ENCODE measurements around the gene PAOX.

DNA sequence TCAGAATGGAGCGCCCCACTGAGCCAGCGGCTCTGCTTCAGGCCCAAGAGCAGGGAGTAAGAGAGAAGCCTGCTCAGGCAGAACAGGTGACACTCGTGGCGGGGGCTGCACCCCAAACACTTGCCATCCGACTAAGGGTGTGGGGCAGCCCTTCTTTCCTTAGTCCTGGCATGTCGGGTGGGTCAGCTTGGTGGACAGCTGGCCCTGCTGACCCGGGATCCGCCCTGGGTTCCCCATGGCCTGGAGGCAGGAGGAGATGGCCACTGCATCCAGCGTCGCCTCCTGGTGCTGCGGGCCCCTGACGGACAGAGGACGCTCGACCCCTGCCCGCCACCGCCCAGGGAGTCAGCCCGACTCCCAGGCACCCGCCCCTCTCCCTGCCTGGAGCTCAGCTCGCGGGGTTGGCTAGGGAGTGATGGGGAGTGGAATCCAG is 1.2 kb upstream of the PAOX start:
- TF ChIP-seq, protein P1, sequence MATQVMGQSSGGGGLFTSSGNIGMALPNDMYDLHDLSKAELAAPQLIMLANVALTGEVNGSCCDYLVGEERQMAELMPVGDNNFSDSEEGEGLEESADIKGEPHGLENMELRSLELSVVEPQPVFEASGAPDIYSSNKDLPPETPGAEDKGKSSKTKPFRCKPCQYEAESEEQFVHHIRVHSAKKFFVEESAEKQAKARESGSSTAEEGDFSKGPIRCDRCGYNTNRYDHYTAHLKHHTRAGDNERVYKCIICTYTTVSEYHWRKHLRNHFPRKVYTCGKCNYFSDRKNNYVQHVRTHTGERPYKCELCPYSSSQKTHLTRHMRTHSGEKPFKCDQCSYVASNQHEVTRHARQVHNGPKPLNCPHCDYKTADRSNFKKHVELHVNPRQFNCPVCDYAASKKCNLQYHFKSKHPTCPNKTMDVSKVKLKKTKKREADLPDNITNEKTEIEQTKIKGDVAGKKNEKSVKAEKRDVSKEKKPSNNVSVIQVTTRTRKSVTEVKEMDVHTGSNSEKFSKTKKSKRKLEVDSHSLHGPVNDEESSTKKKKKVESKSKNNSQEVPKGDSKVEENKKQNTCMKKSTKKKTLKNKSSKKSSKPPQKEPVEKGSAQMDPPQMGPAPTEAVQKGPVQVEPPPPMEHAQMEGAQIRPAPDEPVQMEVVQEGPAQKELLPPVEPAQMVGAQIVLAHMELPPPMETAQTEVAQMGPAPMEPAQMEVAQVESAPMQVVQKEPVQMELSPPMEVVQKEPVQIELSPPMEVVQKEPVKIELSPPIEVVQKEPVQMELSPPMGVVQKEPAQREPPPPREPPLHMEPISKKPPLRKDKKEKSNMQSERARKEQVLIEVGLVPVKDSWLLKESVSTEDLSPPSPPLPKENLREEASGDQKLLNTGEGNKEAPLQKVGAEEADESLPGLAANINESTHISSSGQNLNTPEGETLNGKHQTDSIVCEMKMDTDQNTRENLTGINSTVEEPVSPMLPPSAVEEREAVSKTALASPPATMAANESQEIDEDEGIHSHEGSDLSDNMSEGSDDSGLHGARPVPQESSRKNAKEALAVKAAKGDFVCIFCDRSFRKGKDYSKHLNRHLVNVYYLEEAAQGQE (IDR thresholded peaks at IDR 0.05; ENCODE audit: unreplicated experiment): no peak
- no peak for TF ChIP-seq EZH2 (IDR thresholded peaks at IDR 0.05; ENCODE audit: low read depth, unreplicated experiment)
- no peak for TF ChIP-seq CTCF (conservative IDR thresholded peaks at IDR 0.05; ENCODE audit: low read depth in 2 of 2)
- no peak for TF ChIP-seq POLR2AphosphoS5 (IDR thresholded peaks at IDR 0.05; ENCODE audit: low read depth)
- TF ChIP-seq CREB1 (CRISPR knock-in tag; IDR thresholded peaks at IDR 0.05; ENCODE audit: low read depth): no peak
- no peak for TF ChIP-seq STAT1 (IDR thresholded peaks at IDR 0.05; ENCODE audit: unreplicated experiment)
- TF ChIP-seq EZH2phosphoT487 (IDR thresholded peaks at IDR 0.05; ENCODE audit: unreplicated experiment): no peak
- no peak for TF ChIP-seq ZNF331 (CRISPR knock-in tag; IDR thresholded peaks at IDR 0.05; ENCODE audit: low read depth)
- TF ChIP-seq JUNB (IDR thresholded peaks at IDR 0.05; ENCODE audit: unreplicated experiment): no peak
- TF ChIP-seq NANOG (IDR thresholded peaks at IDR 0.05; ENCODE audit: borderline replicate concordance): no peak

Data from GM23338 (cell line).